IPS-20b (cell line): Measurements from ENCODE around the gene RAB13.
"Not testable (repeated sequence)": the region's sequence is repeated elsewhere in the genome, so short reads cannot be mapped to it uniquely, and the experiment has no call there.

ENCODE experiments used
- H3K27ac ChIP-seq: one replicate; pipeline ENCODE4 v1.5.1; 2013; ENCODE audit warnings: low read length
- H3K27me3 ChIP-seq: 2 replicates; pipeline ENCODE4 v1.6.1; 2013; ENCODE audit warnings: mild to moderate bottlenecking, low read length, inconsistent platforms; ENCODE audit not compliant: insufficient read depth
- H3K36me3 ChIP-seq: 2 replicates; pipeline ENCODE4 v1.6.1; 2013; ENCODE audit warnings: low read depth, mild to moderate bottlenecking, inconsistent platforms, low read length, moderate library complexity; ENCODE audit not compliant: insufficient read depth
- H3K4me1 ChIP-seq: 2 replicates; pipeline ENCODE4 v1.6.1; 2013; ENCODE audit warnings: mild to moderate bottlenecking, control low read depth, inconsistent platforms, low read length, moderate library complexity; ENCODE audit not compliant: insufficient read depth
- H3K4me3 ChIP-seq: 2 replicates; pipeline ENCODE4 v1.5.1; 2013; ENCODE audit warnings: mild to moderate bottlenecking, low read length, inconsistent platforms
- H3K9ac ChIP-seq: 2 replicates; pipeline ENCODE4 v1.6.1; 2013; ENCODE audit warnings: low read depth, mild to moderate bottlenecking, inconsistent platforms, low read length, moderate library complexity
- H3K9me3 ChIP-seq: 2 replicates; pipeline ENCODE4 v1.6.1; 2013; ENCODE audit warnings: mild to moderate bottlenecking, low read depth, low read length, inconsistent platforms; ENCODE audit not compliant: insufficient read depth

The RAB13 gene

DNA sequence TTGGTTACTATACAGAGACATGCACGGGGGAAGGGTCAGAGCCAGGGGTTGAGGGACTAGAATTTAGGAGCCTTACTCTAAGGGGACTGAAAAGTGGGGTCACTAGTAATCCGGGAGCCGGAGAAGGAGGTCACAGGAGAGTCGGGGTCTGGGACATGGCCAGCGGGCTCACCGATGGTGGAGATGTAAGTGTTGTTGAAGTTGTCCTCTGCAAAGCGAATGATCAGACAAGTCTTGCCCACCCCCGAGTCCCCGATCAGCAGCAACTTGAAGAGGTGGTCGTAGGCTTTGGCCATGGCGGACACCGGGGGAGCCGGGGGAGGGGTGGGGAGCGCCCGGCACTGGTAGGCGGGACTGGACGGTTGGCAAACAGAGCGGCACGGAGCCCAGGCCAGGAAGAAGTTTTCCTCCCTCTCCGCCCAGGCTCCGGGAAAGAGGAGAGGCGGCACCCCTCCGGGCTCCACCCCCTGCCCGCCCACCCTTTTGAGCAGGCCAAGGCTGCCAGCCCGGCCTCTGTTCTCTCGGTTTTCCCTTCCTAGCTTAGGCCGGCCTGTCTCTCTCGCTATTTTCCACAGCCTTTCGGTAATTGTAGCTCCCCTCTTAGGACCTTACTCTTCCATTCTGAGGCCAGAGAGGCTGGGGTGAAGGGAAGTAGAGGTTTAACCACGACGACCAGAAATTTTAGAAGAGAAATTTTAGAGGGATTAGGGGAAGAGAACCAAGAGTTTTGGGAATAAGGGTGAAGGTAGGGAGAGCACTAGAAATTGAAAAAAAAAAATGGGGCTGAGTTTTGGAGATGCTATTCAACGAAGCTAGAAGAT, at the start of gene RAB13:
RAB13 (minus strand) TSS at position 399 of the 821 bp plus-strand sequence; CDS start at position 296, 103 bp downstream.
- H3K4me1 ChIP-seq: peaks cover 9% of the 10 kb centered on the region
- peak within 1 kb of the TSS; percentile 84 for H3K9ac ChIP-seq
- H3K27me3 ChIP-seq: no peaks in the 10 kb centered on the region
- H3K9me3 ChIP-seq: no peaks in the 10 kb centered on the region
- H3K4me3 ChIP-seq: peak within 1 kb of the TSS; percentile 79
- H3K36me3 ChIP-seq: peaks cover 35% of the 10 kb centered on the region
- peak within 1 kb of the TSS; percentile 58 for H3K27ac ChIP-seq

DNA sequence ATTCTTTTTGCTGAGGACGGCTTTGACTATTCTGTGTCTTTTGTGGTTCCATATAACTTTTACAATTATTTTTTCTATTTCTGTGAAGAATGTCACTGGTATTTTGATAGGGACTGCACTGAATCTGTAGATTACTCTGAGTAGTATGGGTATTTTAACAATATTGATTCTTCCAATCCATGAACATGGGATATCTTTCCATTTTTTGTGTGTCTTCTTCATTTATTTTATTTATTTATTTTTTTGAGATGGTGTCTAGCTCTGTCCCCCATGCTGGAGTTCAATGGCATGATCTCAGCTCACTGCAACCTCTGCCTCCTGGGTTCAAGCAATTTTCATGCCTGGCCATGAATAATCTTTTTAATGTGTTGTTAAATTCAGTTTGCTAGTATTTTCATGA, 47.6 kb upstream of the RAB13 start:
- H3K36me3 ChIP-seq, H3K4me1 ChIP-seq, H3K27ac ChIP-seq, H3K4me3 ChIP-seq, H3K9ac ChIP-seq, H3K9me3 ChIP-seq, H3K27me3 ChIP-seq: not testable (repeated sequence)

DNA sequence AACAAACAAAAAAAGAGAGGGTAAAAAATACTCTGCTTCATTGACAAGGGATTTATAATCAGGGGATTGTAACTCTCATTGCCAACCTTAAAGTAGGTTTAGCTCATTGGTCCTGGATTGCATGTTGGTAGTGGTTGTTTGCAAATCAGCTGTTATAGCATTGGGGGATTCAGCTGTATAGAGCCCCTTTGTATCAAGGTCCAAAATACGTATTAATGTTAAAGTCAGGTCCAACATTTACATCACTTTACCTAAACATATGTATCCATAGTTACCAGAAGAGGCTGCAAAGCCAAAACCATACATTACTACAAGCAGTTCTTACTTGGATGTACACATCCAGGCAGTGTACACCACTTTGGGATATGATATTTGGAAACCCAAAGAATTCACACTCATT, 33.8 kb upstream of the RAB13 start:
- Histone ChIP-seq H3K27ac (no peak overlapping the region), H3K9ac (no peak overlapping the region), H3K36me3 (no peaks in the 10 kb centered on the region), H3K4me1 (no peaks in the 10 kb centered on the region), H3K4me3 (no peak overlapping the region), H3K27me3 (no peaks in the 10 kb centered on the region), H3K9me3 (no peaks in the 10 kb centered on the region)

DNA sequence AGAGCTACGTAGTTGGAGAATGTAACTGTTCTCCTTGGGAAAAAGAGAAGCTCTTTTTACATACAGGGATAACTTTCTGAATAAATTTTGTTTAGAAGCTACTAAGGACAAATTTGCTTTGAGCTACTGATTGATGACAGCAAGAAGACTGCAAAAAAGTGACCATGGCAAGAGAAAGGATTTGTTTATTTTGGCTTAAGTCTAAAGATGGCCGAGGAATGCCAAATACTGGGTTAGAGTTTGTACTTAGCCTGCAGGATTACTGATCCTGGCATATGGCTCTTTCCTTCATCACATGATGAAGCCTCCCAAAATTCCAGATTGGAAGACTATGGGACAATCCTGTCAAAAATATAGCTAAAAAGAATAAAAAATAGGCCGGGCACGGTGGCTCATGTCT, 33.1 kb upstream of the RAB13 start:
- no peak overlapping the region for H3K4me3 ChIP-seq
- H3K4me1 ChIP-seq: no peaks in the 10 kb centered on the region
- no peaks in the 10 kb centered on the region for H3K36me3 ChIP-seq
- no peak overlapping the region for H3K27ac ChIP-seq
- no peaks in the 10 kb centered on the region for H3K27me3 ChIP-seq
- no peak overlapping the region for H3K9ac ChIP-seq
- H3K9me3 ChIP-seq: no peaks in the 10 kb centered on the region

DNA sequence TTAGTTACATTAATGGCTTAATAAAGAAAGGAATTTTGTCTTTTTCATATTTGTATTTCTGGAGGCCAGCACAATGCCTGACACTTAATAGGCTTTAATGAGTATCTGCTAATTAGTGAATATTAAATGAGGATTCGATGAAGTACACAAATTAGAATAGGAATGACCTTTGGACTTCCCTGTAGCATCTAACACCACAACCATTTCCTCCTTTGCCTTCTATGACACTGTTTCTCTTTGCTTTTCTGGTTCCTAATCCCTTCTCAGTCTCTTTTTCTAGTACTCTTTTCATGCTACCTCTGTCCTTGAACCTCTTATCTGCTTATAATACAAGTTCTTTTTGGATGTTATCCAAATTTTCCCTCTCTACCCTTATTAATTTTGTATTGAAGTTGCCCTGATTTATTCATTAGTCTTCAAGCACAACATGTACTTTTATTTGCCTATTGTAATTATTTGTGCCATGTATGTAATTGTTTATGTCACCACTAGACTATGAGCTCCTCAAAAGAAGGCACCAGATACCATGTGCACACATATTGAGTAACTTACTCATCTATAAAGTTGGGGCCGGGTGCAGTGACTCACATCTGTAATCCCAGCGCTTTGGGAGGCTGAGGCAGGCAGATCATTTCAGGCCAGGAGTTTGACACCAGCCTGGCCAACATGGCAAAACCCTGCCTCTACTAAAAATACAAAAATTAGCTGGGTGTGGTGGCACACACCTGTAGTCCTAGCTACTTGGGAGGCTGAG, 28.2 kb upstream of the RAB13 start:
- H3K9me3 ChIP-seq: no peaks in the 10 kb centered on the region
- H3K9ac ChIP-seq: no peak overlapping the region
- H3K4me3 ChIP-seq: no peak overlapping the region
- H3K4me1 ChIP-seq: no peaks in the 10 kb centered on the region
- H3K27ac ChIP-seq: no peak overlapping the region
- H3K36me3 ChIP-seq: no peaks in the 10 kb centered on the region
- no peaks in the 10 kb centered on the region for H3K27me3 ChIP-seq

DNA sequence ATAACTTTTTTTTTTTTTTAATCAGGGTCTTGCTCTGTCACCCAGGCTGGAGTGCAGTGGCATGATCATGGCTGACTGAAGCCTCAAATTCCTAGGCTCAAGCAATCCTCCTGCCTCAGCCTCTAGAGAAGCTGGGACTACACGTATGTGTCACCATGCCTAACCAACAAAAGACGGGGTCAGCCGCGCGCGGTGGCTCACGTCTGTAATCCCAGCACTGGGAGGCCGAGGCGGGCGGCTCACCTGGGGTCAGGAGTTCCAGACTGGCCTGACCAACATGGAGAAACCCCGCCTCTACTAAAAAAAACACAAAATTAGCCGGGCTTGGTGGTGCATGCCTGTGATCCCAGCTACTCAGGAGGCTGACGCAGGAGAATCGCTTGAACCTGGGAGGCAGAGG, 26.4 kb upstream of the RAB13 start:
- not testable (repeated sequence) for H3K4me1 ChIP-seq, H3K9ac ChIP-seq, H3K4me3 ChIP-seq, H3K27ac ChIP-seq, H3K9me3 ChIP-seq, H3K36me3 ChIP-seq, H3K27me3 ChIP-seq

DNA sequence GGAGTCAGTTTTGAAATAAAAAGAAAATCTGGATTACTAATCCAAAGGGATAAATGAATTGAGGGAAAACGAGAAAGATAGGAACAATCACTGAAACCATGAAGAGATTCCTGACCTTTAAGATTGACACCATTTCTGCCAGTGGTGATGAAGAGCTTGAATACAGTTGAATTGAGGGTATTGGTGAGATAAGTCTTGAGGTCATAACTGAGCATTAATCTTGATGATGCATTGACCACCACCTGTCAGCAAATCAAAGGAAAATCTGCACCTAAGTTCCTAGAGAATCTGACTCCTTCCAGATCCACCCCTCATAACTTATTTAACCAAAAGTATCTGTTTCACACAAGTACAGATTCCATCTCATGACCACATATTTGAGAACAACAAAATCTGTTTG, 26.0 kb upstream of the RAB13 start:
- H3K27ac ChIP-seq: no peak overlapping the region
- H3K27me3 ChIP-seq: no peaks in the 10 kb centered on the region
- H3K9me3 ChIP-seq: no peaks in the 10 kb centered on the region
- no peaks in the 10 kb centered on the region for H3K4me1 ChIP-seq
- no peak overlapping the region for H3K9ac ChIP-seq
- H3K4me3 ChIP-seq: no peak overlapping the region
- H3K36me3 ChIP-seq: no peaks in the 10 kb centered on the region

DNA sequence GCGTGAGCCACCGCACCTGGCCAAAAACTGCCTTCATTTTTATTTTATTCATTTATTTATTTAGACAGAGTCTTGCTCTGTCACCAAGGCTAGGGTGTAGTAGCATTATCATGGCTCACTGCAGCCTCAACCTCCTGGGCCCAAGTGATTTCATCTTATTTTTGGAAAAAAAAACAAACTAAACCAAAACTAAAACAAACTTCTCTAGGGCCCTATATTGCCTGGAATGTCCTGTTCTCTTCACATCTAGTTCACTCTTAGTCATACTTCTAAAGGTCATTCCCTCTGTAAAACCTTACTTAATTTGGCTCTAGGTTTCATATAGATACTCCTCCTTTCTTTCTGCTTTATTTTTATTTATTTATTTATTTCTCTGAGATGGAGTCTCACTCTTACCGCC, 20.0 kb upstream of the RAB13 start:
- Histone ChIP-seq H3K36me3 (no peaks in the 10 kb centered on the region), H3K9me3 (no peaks in the 10 kb centered on the region), H3K4me3 (no peak overlapping the region), H3K27me3 (no peaks in the 10 kb centered on the region), H3K4me1 (no peaks in the 10 kb centered on the region), H3K27ac (no peak overlapping the region), H3K9ac (no peak overlapping the region)

DNA sequence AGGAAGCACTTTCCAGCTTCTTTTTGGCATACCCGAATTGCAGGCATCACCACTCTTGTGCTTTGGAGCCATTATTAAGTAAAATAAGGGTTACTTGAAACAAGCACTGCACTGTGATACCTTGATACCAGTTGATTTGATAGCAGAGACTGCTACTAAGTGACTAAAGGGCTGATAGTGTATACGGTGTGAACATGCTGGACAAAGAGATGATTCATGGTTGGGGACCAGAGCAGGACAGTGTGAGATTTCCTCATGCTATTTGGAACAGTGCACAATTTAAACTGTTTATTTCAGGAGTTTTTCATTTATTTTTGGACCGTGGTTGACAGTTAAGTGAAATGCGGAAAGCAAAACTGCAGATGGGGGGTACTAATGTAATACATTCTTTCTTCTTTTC, 14.3 kb upstream of the RAB13 start:
- Histone ChIP-seq H3K4me1 (no peaks in the 10 kb centered on the region), H3K4me3 (no peak overlapping the region), H3K27me3 (no peaks in the 10 kb centered on the region), H3K9me3 (no peaks in the 10 kb centered on the region), H3K36me3 (peaks cover 4% of the 10 kb centered on the region; the same call in 1 of the 2 replicates), H3K9ac (no peak overlapping the region), H3K27ac (no peak overlapping the region)

DNA sequence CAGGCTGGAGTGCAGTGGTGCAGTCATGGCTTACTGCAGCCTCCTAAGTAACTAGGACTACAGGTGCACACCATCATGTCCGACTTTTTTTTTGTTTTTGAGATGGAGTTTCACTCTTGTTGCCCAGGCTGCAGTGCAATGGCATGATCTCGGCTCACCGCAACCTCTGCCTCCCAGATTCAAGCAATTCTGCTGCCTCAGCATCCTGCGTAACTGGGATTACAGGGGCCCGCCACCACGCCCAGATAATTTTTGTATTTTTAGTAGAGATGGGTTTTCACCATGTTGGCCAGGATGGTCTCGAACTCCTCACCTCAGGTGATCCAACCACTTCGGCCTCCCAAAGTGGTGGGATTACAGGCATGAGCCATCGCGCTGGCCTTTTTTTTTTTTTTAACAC, 10.7 kb upstream of the RAB13 start:
- H3K9me3 ChIP-seq, H3K4me3 ChIP-seq, H3K27ac ChIP-seq, H3K4me1 ChIP-seq, H3K9ac ChIP-seq, H3K27me3 ChIP-seq: not testable (repeated sequence)
- peaks cover 38% of the 10 kb centered on the region for H3K36me3 ChIP-seq

DNA sequence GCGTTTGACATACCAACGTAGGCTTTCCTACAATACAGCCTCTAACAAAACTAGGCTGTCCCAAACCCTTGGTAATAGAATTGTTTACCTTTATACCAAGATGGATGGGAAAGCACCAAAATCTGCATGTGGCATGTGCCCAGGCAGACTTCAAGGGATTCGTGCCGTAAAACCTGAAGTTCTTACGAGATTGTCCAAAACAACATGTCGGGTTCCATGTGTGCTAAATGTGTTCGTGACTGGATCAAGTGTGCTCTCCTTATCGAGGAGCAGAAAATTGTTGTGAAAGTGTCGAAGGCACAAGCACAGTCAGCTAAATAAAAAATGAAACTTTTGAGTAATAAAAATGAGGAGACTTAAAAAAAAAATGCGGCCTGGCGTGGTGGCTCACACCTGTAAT, 9.5 kb upstream of the RAB13 start:
- Histone ChIP-seq H3K9me3 (no peaks in the 10 kb centered on the region), H3K4me1 (peaks cover 4% of the 10 kb centered on the region; the same call in 1 of the 2 replicates), H3K36me3 (peaks cover 48% of the 10 kb centered on the region), H3K9ac (no peak overlapping the region), H3K27ac (no peak overlapping the region), H3K27me3 (no peaks in the 10 kb centered on the region), H3K4me3 (no peak overlapping the region)

DNA sequence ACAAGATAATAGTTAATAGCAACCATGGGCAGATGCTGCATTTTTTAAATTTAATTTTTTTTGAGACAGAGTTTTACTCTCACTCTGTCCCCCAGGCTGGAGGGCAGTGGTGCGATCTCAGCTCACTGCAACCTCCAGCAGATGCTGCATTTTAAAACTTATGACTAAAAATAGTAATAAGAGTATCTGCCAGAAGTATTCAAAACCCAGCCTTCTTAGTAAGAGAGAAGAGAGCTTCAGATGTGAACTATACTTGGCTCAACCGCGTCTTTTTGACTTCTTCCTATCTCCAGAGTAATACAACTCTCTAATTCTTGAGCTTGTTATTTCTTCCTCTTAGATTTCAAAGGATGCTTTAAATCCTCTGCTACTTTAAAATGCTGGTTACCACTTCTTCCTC, 9.1 kb upstream of the RAB13 start:
- peaks cover 4% of the 10 kb centered on the region; the same call in 1 of the 2 replicates for H3K4me1 ChIP-seq
- H3K4me3 ChIP-seq: no peak overlapping the region
- no peak overlapping the region for H3K27ac ChIP-seq
- no peak overlapping the region for H3K9ac ChIP-seq
- H3K36me3 ChIP-seq: peaks cover 48% of the 10 kb centered on the region
- no peaks in the 10 kb centered on the region for H3K9me3 ChIP-seq
- H3K27me3 ChIP-seq: no peaks in the 10 kb centered on the region
